ENCODE results near the gene MMP24OS. TPM values are rescaled to one million over a fixed set of nuclear protein-coding genes. Genes with fewer than 3 reads are reported as not detected.

Gene MMP24OS
- polyA plus RNA-seq, 4 donors: 27.5 to 54.7 (median 33.1) TPM

Other genes with a start within 250 kb of the MMP24OS start
- gene TRPC4AP, start 185.3 kb downstream of the MMP24OS start, polyA plus RNA-seq (ENCODE audit: insufficient read length in 4 of 4): 10 to 100 TPM; 65.7 to 71.0 (median 67.1) TPM
- gene EDEM2, start 130.8 kb downstream of the MMP24OS start, polyA plus RNA-seq (ENCODE audit: insufficient read length in 4 of 4): 10 to 100 TPM; 10.1 to 17.4 (median 15.8) TPM
- 100 to 1,000 TPM in 1 of 4 donors, 10 to 100 TPM in 2, 1 to 10 TPM in 1; 10.0 to 100 (median 12.0) TPM for gene PROCR, start 106.0 kb downstream of the MMP24OS start, polyA plus RNA-seq (ENCODE audit: insufficient read length in 4 of 4)
- gene MMP24, start 51.4 kb downstream of the MMP24OS start, polyA plus RNA-seq (ENCODE audit: insufficient read length in 4 of 4): 1 to 10 TPM; 1.5 to 2.4 (median 2.2) TPM
- 100 to 1,000 TPM in 3 of 4 donors, 10 to 100 TPM in 1; 82.7 to 165 (median 130) TPM for gene EIF6, start 6.7 kb upstream of the MMP24OS start, polyA plus RNA-seq (ENCODE audit: insufficient read length in 4 of 4)
- under 1 TPM in 1 of 4 donors, not detected in 3; 0.09 TPM for gene FAM83C, start 14.3 kb upstream of the MMP24OS start, polyA plus RNA-seq (ENCODE audit: insufficient read length in 4 of 4)
- gene UQCC1, start 133.9 kb upstream of the MMP24OS start, polyA plus RNA-seq (ENCODE audit: insufficient read length in 4 of 4): 10 to 100 TPM; 38.5 to 61.4 (median 53.2) TPM
- gene GDF5, start 160.1 kb upstream of the MMP24OS start, polyA plus RNA-seq (ENCODE audit: insufficient read length in 4 of 4): under 1 TPM; 0.12 to 0.75 (median 0.21) TPM
- 10 to 100 TPM; 41.3 to 67.2 (median 47.3) TPM for gene CEP250, start 177.5 kb upstream of the MMP24OS start, polyA plus RNA-seq (ENCODE audit: insufficient read length in 4 of 4)

Data from left renal pelvis (tissue), 4 donors.